ENCODE results near the gene ELMO3. TPM values are rescaled to one million over a fixed set of nuclear protein-coding genes. Genes with fewer than 3 reads are reported as not detected.

ELMO3 gene
- total and polyA plus RNA-seq, 2 donors from 2014 or later, result 24.2 to 33.1 TPM

GRCh38 chr16:67229906-67230808 is 31.2 kb downstream of the ELMO3 start:
- H3K36me3 ChIP-seq (ENCODE audit: control insufficient read depth in 2 of 3, insufficient read depth in 3 of 3, low read length in 3 of 3), result peaks cover 2 to 28% (median 18%) of the 10 kb centered on the region in 3 donors
- intact Hi-C loops (cut with DNase I), result no loop called here
- no peak overlapping the region for H3K27ac ChIP-seq (ENCODE audit: low read depth in 2 of 2, low read length in 2 of 2)
- H3K4me3 ChIP-seq (ENCODE audit: low read length in 3 of 3), result no peak overlapping the region
- peaks cover 0 to 16% (median 11%) of the 10 kb centered on the region in 3 donors for H3K4me1 ChIP-seq (ENCODE audit: control insufficient read depth in 2 of 3, insufficient read depth in 2 of 3, low read depth in 1 of 3, low read length in 3 of 3)
- no peak overlapping the region for H3K9ac ChIP-seq (ENCODE audit: low read length in 3 of 3)
- no peak for TF ChIP-seq CTCF (IDR thresholded peaks at IDR 0.05; ENCODE audit: borderline replicate concordance, extremely low read depth, insufficient read depth)
- FAIRE-seq, result no peak
- DNase-seq, result peak in 2 of 5 donors; percentile 26 to 75
- no peaks in the 10 kb centered on the region for H3K9me3 ChIP-seq (ENCODE audit: control insufficient read depth in 2 of 3, insufficient read depth in 1 of 3, low read length in 3 of 3)
- no peaks in the 10 kb centered on the region for H3K27me3 ChIP-seq (ENCODE audit: control insufficient read depth, insufficient read depth, low read length)

GRCh38 chr16:67230809-67231660 is 32.1 kb downstream of the ELMO3 start:
- Histone ChIP-seq H3K4me1 (ENCODE audit: control insufficient read depth in 2 of 3, insufficient read depth in 2 of 3, low read depth in 1 of 3, low read length in 3 of 3) (peaks cover 0 to 11% (median 10%) of the 10 kb centered on the region in 3 donors), H3K9ac (ENCODE audit: low read length in 3 of 3) (no peak overlapping the region), H3K27me3 (ENCODE audit: control insufficient read depth, insufficient read depth, low read length) (no peaks in the 10 kb centered on the region), H3K27ac (ENCODE audit: low read depth in 2 of 2, low read length in 2 of 2) (no peak overlapping the region), H3K36me3 (ENCODE audit: control insufficient read depth in 2 of 3, insufficient read depth in 3 of 3, low read length in 3 of 3) (peaks cover 2 to 35% (median 20%) of the 10 kb centered on the region in 3 donors), H3K9me3 (ENCODE audit: control insufficient read depth in 2 of 3, insufficient read depth in 1 of 3, low read length in 3 of 3) (no peaks in the 10 kb centered on the region), H3K4me3 (ENCODE audit: low read length in 3 of 3) (no peak overlapping the region)
- DNase-seq, result peak in 1 of 5 donors; percentile 51
- intact Hi-C loops (cut with DNase I), result no loop called here
- no peak for FAIRE-seq
- TF ChIP-seq CTCF (IDR thresholded peaks at IDR 0.05; ENCODE audit: borderline replicate concordance, extremely low read depth, insufficient read depth), result no peak

GRCh38 chr16:67233596-67233995 is 34.7 kb downstream of the ELMO3 start:
- intact Hi-C loops (cut with DNase I), result no loop called here
- Histone ChIP-seq H3K27me3 (ENCODE audit: control insufficient read depth, insufficient read depth, low read length) (no peaks in the 10 kb centered on the region), H3K36me3 (ENCODE audit: control insufficient read depth in 2 of 3, insufficient read depth in 3 of 3, low read length in 3 of 3) (peaks cover 2 to 55% (median 33%) of the 10 kb centered on the region in 3 donors), H3K4me3 (ENCODE audit: low read length in 3 of 3) (no peak overlapping the region), H3K9me3 (ENCODE audit: control insufficient read depth in 2 of 3, insufficient read depth in 1 of 3, low read length in 3 of 3) (no peaks in the 10 kb centered on the region), H3K4me1 (ENCODE audit: control insufficient read depth in 2 of 3, insufficient read depth in 2 of 3, low read depth in 1 of 3, low read length in 3 of 3) (no peaks in the 10 kb centered on the region), H3K27ac (ENCODE audit: low read depth in 2 of 2, low read length in 2 of 2) (no peak overlapping the region), H3K9ac (ENCODE audit: low read length in 3 of 3) (no peak overlapping the region)
- DNase-seq (peak in 1 of 5 donors; percentile 66), FAIRE-seq (no peak)
- TF ChIP-seq CTCF (IDR thresholded peaks at IDR 0.05; ENCODE audit: borderline replicate concordance, extremely low read depth, insufficient read depth), result no peak
